Measurements from ENCODE around the gene CHM.

DNA sequence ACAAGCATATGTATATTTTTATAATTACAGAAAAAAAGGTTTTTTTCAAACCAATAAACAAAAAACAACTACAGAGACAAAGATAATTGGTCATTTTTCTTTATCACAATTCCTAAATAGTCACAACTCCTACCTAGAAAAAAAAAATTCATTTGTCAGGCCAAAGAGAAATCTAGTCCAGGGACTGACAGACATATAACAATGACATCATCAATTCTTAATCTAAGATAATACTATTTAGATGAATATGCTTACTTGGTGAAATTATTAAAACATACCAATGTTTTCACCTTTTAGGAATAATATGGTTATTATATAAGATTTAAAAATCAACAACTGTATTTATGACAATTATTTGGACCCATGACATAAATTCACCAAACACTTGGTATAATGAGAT lies 48.4 kb downstream of the CHM start:
- no peak for TF ChIP-seq POLR2A (IDR thresholded peaks at IDR 0.05; ENCODE audit: low read length)
- no peak for TF ChIP-seq GATA1 (IDR thresholded peaks at IDR 0.05; ENCODE audit: low read depth, low read length)
